PFSK-1 (cell line): ENCODE results near the gene SOBP.

Experiments
- FOXP2 ChIP-seq: optimal IDR thresholded peaks from 2 replicates; pipeline ENCODE3; 2011; ENCODE audit warnings: borderline replicate concordance, control low read depth, inconsistent platforms; ENCODE audit not compliant: insufficient read depth; ENCODE audit errors: extremely low read length, extremely low read depth
- POLR2AphosphoS5 ChIP-seq: IDR thresholded peaks from 2 replicates; pipeline ENCODE4 v1.6.1; 2012; ENCODE audit warnings: low read depth, mild to moderate bottlenecking, control low read depth, low read length, moderate library complexity
- REST ChIP-seq, 2 experiments: IDR thresholded peaks; 2 replicates each; pipeline versions ENCODE4 v1.6.1 to v1.8.0; 2011 to 2012; ENCODE audit warnings: low read depth in 2 of 2, low read length in 2 of 2, control low read depth in 1 of 2, inconsistent platforms in 1 of 2, mild to moderate bottlenecking in 1 of 2, moderate library complexity in 1 of 2; ENCODE audit not compliant: insufficient read depth in 1 of 2
- SIN3A ChIP-seq: IDR thresholded peaks from 2 replicates; pipeline ENCODE4 v1.6.1; 2012; ENCODE audit warnings: mild to moderate bottlenecking, low read length, moderate library complexity, borderline replicate concordance; ENCODE audit not compliant: insufficient read depth
- TAF1 ChIP-seq: IDR thresholded peaks from 2 replicates; pipeline ENCODE4 v1.6.1; 2012; ENCODE audit warnings: low read length, control low read depth, borderline replicate concordance; ENCODE audit not compliant: insufficient read depth

Gene SOBP

GRCh38 chr6:107632381-107633136 lies 142.6 kb downstream of the SOBP start:
- TF ChIP-seq POLR2AphosphoS5 = no peak
- TF ChIP-seq TAF1 = no peak
- no peak for TF ChIP-seq FOXP2
- no peak for TF ChIP-seq REST (IDR thresholded peaks at IDR 0.05; ENCODE audit: insufficient read depth in 1 of 2, low read depth in 2 of 2, low read length in 2 of 2)
- TF ChIP-seq SIN3A = no peak

GRCh38 chr6:107633680-107634323 lies 143.9 kb downstream of the SOBP start:
- TF ChIP-seq SIN3A = no peak
- no peak for TF ChIP-seq TAF1
- TF ChIP-seq FOXP2 = no peak
- TF ChIP-seq POLR2AphosphoS5 = no peak
- TF ChIP-seq REST (IDR thresholded peaks at IDR 0.05; ENCODE audit: insufficient read depth in 1 of 2, low read depth in 2 of 2, low read length in 2 of 2) = no peak

GRCh38 chr6:107634324-107635056 lies 144.6 kb downstream of the SOBP start:
- no peak for TF ChIP-seq FOXP2
- TF ChIP-seq REST (IDR thresholded peaks at IDR 0.05; ENCODE audit: insufficient read depth in 1 of 2, low read depth in 2 of 2, low read length in 2 of 2) = no peak
- TF ChIP-seq TAF1 = no peak
- TF ChIP-seq POLR2AphosphoS5 = no peak
- TF ChIP-seq SIN3A = no peak

- TF ChIP-seq SIN3A = no peak
- no peak for TF ChIP-seq REST (IDR thresholded peaks at IDR 0.05; ENCODE audit: insufficient read depth in 1 of 2, low read depth in 2 of 2, low read length in 2 of 2)
Measured at GRCh38 chr6:107635057-107635515, 145.2 kb downstream of the SOBP start.
